Measurements from ENCODE around the gene GMPR2. TPM values are rescaled to one million over a fixed set of nuclear protein-coding genes. Genes with fewer than 3 reads are reported as not detected.

The GMPR2 gene
- total and polyA plus RNA-seq, 2 of the 13 experiments (the other 11 are each of a cell fraction or from before 2014, with no cell fraction given) = 210 to 273 TPM

- CTCF ChIA-PET (ENCODE audit: low intra/inter-chr PET ratio, low total read pairs) = no interaction called here
Observed at GRCh38 chr14:24250354-24250753, 17.6 kb downstream of the GMPR2 start.

More at GRCh38 chr14:24250354-24250753, 17.6 kb downstream of the GMPR2 start:
- Histone ChIP-seq H3K27me3 (ENCODE audit: control insufficient read depth in 1 of 2, insufficient read depth in 2 of 2, low read length in 2 of 2) (no peaks in the 10 kb centered on the region), H3K36me3 (replicated peaks in 1 of 2; ENCODE audit: control insufficient read depth in 1 of 2, insufficient read depth in 2 of 2, low read length in 2 of 2) (peaks cover 0 to 1% of the 10 kb centered on the region in 2 experiments; a peak in 1 of 5 replicates), H3K4me2 (ENCODE audit: low read depth, low read length) (no peak overlapping the region), H3K27ac (ENCODE audit: extremely low read length, insufficient read depth, low read length) (no peak overlapping the region), H3K4me1 (ENCODE audit: insufficient read depth, low read length) (peaks cover 21% of the 10 kb centered on the region), H3K79me2 (ENCODE audit: insufficient read depth, low read length) (no peaks in the 10 kb centered on the region), H3K4me3 (replicated peaks in 1 of 3; ENCODE audit: insufficient read depth in 1 of 3, low read depth in 2 of 3, low read length in 3 of 3) (no peak overlapping the region), H3K9ac (ENCODE audit: insufficient read depth, low read depth, low read length) (no peak overlapping the region), H4K20me1 (ENCODE audit: insufficient read depth, low read length) (no peaks in the 10 kb centered on the region), H2AFZ (ENCODE audit: low read length) (no peak overlapping the region), H3K9me3 (ENCODE audit: low read length) (no peaks in the 10 kb centered on the region)
- no peak for TF ChIP-seq ZBTB1 (CRISPR knock-in tag; IDR thresholded peaks at IDR 0.05; ENCODE audit: borderline replicate concordance)
- TF ChIP-seq MLX (CRISPR knock-in tag; IDR thresholded peaks at IDR 0.05) = no peak
- no peak for TF ChIP-seq ZNF543 (CRISPR knock-in tag; IDR thresholded peaks at IDR 0.05)
- no peak for TF ChIP-seq ZNF703 (CRISPR knock-in tag; IDR thresholded peaks at IDR 0.05; ENCODE audit: borderline replicate concordance)
- no peak for TF ChIP-seq MXD3 (CRISPR knock-in tag; IDR thresholded peaks at IDR 0.05)
- 0 out of 2 replicates have a peak, but pooled peaks have one; percentile 28 for TF ChIP-seq ZNF280B (CRISPR knock-in tag; IDR thresholded peaks at IDR 0.05; ENCODE audit: borderline replicate concordance)
- no peak for TF ChIP-seq KLF11 (CRISPR knock-in tag; IDR thresholded peaks at IDR 0.05)
- TF ChIP-seq ZNF207 (IDR thresholded peaks at IDR 0.05; ENCODE audit: borderline replicate concordance) = no peak
- FAIRE-seq = no peak
- POLR2A ChIA-PET = interaction anchor here (3.0 to 13.2 kb wide), 5 partner anchors 8 to 57 kb away, joined by 21 to 254 read pairs (median 41); partner anchors contain the start of genes CIDEB, DHRS1, NOP9 and RABGGTA
- in situ Hi-C loops (cut with HindIII; ENCODE audit: extremely low pct_ligation_motif_present, low pct_unique_long_range_greater_than_20kb) = no loop called here
- no peak for DNase-seq (ENCODE audit: low spot score)
- no peak for ATAC-seq
- BruUV-seq (replicated peaks) = no TSS peak
- intact Hi-C loops (cut with micrococcal nuclease; ENCODE audit: unreplicated experiment) = no loop called here
- 71% methylated on average over 4 of the region's 4 CpGs for WGBS (ENCODE audit: low lambda C conversion rate)
